DOHH2 (cell line): ENCODE data around the gene DPYD.

ENCODE experiments used
- CTCF ChIP-seq: fragments of 200-600 bp; sonication (generic); IDR thresholded peaks from one replicate; pipeline ENCODE4 v1.5.1; 2014; ENCODE audit warnings: antibody characterized with exemption, mild to moderate bottlenecking, low read depth, low read length; ENCODE audit not compliant: poor library complexity, severe bottlenecking
- EZH2phosphoT487 ChIP-seq: fragments of 200-600 bp; sonication (generic); IDR thresholded peaks from 2 replicates; pipeline ENCODE4 v1.6.1; 2017; ENCODE audit warnings: borderline replicate concordance, mild to moderate bottlenecking, antibody characterized with exemption, low read length, moderate library complexity, mixed read lengths

DNA sequence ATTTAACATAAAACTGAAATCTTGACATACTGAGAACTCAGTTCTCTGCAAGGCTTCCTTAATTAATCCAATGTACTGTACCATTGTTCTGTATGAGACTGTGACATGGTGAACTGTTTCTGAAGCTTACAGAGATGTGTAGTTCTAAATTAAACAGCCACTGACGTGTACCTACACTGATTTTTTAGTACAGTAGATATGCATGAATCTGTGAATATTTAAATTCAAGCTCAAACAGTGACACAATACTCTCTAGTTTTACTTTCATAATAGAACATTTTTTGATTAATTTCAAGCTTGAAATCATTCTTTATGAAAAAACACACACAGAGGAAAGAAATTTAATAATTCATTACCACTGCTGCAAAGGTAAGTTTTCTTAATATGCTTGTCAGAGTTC is 621.9 kb downstream of the DPYD start:
- TF ChIP-seq CTCF (no peak), EZH2phosphoT487 (no peak)
